Naive thymus-derived CD4-positive, alpha-beta T cell (primary cell): ENCODE data around the gene EIF2S2. TPM values are rescaled to one million over a fixed set of nuclear protein-coding genes. Genes with fewer than 3 reads are reported as not detected.
A peak's percentile ranks its signal among the peaks of the same experiment; 100 is the strongest.

ENCODE experiments used
- ATAC-seq: fragments of 150-1000 bp; cut with Tn5 transposase; 2 replicates; pipeline ENCODE4 v1.10.0; 2021; ENCODE audit warnings: mild to moderate bottlenecking, moderate library complexity
- CTCF ChIA-PET: fragments of 350-600 bp; sonication (Branson Sonifier 250); formaldehyde crosslinking; loops from one replicate; lab custom pipeline; 2021; ENCODE audit warnings: antibody characterized with exemption; lab: Charles Lee
- POLR2A ChIA-PET: fragments of 350-600 bp; sonication (Branson Sonifier 250); formaldehyde crosslinking; loops from one replicate; lab custom pipeline; 2021; ENCODE audit warnings: antibody characterized with exemption, inconsistent platforms; lab: Charles Lee
- DNase-seq, 9 donors: peaks; one replicate each; pipeline versions ENCODE4 v3.0.0 to v3.0.0-alpha.2; 2020 to 2022; ENCODE audit warnings: mixed read lengths in 1 of 9
- H3K27ac ChIP-seq: one replicate; pipeline ENCODE4 v1.7.0; 2013; ENCODE audit warnings: mild to moderate bottlenecking, low read depth, low read length, moderate library complexity
- H3K27me3 ChIP-seq, 2 donors: one replicate each; pipeline ENCODE4 v1.7.0; 2013; ENCODE audit warnings: low read length in 2 of 2, mild to moderate bottlenecking in 2 of 2, moderate library complexity in 2 of 2; ENCODE audit not compliant: control insufficient read depth in 2 of 2, insufficient read depth in 2 of 2
- H3K36me3 ChIP-seq, 3 experiments: 1 replicate in 2 of 3; 2 replicates in 1 of 3; pipeline ENCODE4 v1.7.0; 2013; ENCODE audit warnings: low read length in 3 of 3, mild to moderate bottlenecking in 3 of 3, moderate library complexity in 1 of 3; ENCODE audit not compliant: insufficient read depth in 3 of 3, control insufficient read depth in 2 of 3
- H3K4me1 ChIP-seq, 2 donors: one replicate each; pipeline ENCODE4 v1.7.0; 2013; ENCODE audit warnings: low read length in 2 of 2, mild to moderate bottlenecking in 2 of 2, moderate library complexity in 1 of 2; ENCODE audit not compliant: control insufficient read depth in 2 of 2, insufficient read depth in 2 of 2
- H3K4me3 ChIP-seq: 2 replicates; pipeline ENCODE4 v1.7.0; 2013; ENCODE audit warnings: mild to moderate bottlenecking, low read length
- H3K9me3 ChIP-seq, 3 experiments: 1 replicate in 2 of 3; 2 replicates in 1 of 3; pipeline ENCODE4 v1.7.0; 2013; ENCODE audit warnings: low read length in 3 of 3; ENCODE audit not compliant: control insufficient read depth in 2 of 3
- H3K27ac Mint-ChIP-seq, 9 donors: one replicate each; pipeline ENCODE4 v1.8.0; 2020 to 2022; ENCODE audit warnings: mixed read lengths in 9 of 9, mild to moderate bottlenecking in 8 of 9, moderate library complexity in 5 of 9, inconsistent platforms in 2 of 9
- H3K27me3 Mint-ChIP-seq, 5 donors: one replicate each; pipeline ENCODE4 v1.8.0; 2021 to 2022; ENCODE audit warnings: mixed read lengths in 5 of 5, mild to moderate bottlenecking in 1 of 5
- H3K36me3 Mint-ChIP-seq, 5 donors: one replicate each; pipeline ENCODE4 v1.8.0; 2020 to 2022; ENCODE audit warnings: mixed read lengths in 5 of 5, mild to moderate bottlenecking in 3 of 5, inconsistent platforms in 1 of 5
- H3K4me1 Mint-ChIP-seq, 7 donors: one replicate each; pipeline ENCODE4 v1.8.0; 2020 to 2022; ENCODE audit warnings: mixed read lengths in 7 of 7, mild to moderate bottlenecking in 3 of 7, inconsistent platforms in 1 of 7
- H3K4me3 Mint-ChIP-seq, 10 donors: one replicate each; pipeline ENCODE4 v1.8.0; 2020 to 2022; ENCODE audit warnings: mild to moderate bottlenecking in 10 of 10, mixed read lengths in 10 of 10, moderate library complexity in 6 of 10, inconsistent platforms in 2 of 10
- H3K9me3 Mint-ChIP-seq, 11 donors: one replicate each; pipeline ENCODE4 v1.8.0; 2020 to 2022; ENCODE audit warnings: mixed read lengths in 11 of 11, mild to moderate bottlenecking in 4 of 11, inconsistent platforms in 1 of 11, moderate library complexity in 1 of 11
- intact Hi-C, 2 donors: fragments of 100-400 bp; cut with micrococcal nuclease; formaldehyde crosslinking; loops; one replicate each; pipeline ENCODE4 v1.15.1; 2023
- polyA plus RNA-seq, 2 donors: library from polyadenylated mRNA; unstranded; fragments of 300-500 nt; fragmentation: Illumina TruSeq; gene quantifications; one replicate each; pipeline ENCODE4 v1.2.3, GENCODE V29; 2021
- total RNA-seq, 6 experiments: library from RNA in 5 of 6; stranded (reverse) in 5 of 6; gene quantifications; 1 replicate in 5 of 6; 2 replicates in 1 of 6; pipeline ENCODE4 v1.2.3 and lab custom pipeline; 2021 to 2026

Gene EIF2S2
- total and polyA plus RNA-seq, 7 experiments from 2014 or later: 16.8 to 68.4 (median 23.2) TPM

DNA sequence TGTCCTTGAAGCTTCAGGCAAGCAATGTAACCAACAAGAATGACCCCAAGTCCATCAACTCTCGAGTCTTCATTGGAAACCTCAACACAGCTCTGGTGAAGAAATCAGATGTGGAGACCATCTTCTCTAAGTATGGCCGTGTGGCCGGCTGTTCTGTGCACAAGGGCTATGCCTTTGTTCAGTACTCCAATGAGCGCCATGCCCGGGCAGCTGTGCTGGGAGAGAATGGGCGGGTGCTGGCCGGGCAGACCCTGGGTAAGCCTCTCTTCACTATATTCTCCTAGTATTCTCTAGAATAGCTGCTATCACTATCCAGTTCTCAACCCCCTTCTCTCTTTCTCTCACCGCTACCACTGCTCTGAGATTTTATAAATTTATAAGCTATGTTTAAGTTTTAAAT lies 40.0 kb downstream of the EIF2S2 start:
- H3K4me3 Mint-ChIP-seq: no peak overlapping the region
- H3K27ac ChIP-seq: no peak overlapping the region
- H3K27me3 Mint-ChIP-seq: no peaks in the 10 kb centered on the region
- H3K4me1 ChIP-seq: peaks cover 5 to 12% of the 10 kb centered on the region in 2 donors
- H3K9me3 ChIP-seq: no peaks in the 10 kb centered on the region
- no peaks in the 10 kb centered on the region for H3K9me3 Mint-ChIP-seq
- intact Hi-C loops: no loop called here
- POLR2A ChIA-PET: no interaction called here
- CTCF ChIA-PET: interaction anchor here (0.7 kb wide), 1 partner anchor 280 kb away, joined by 3 read pairs; no protein-coding TSS in a partner anchor
- DNase-seq (no peak), ATAC-seq (no peak)
- H3K36me3 ChIP-seq: peaks cover 5 to 55% (median 19%) of the 10 kb centered on the region in 3 experiments
- H3K36me3 Mint-ChIP-seq: peaks cover 0 to 20% (median 5%) of the 10 kb centered on the region in 5 donors
- no peak overlapping the region for H3K4me3 ChIP-seq
- peak overlapping the region in 2 of 9 donors; percentile 9 to 45 for H3K27ac Mint-ChIP-seq
- no peaks in the 10 kb centered on the region for H3K27me3 ChIP-seq
- H3K4me1 Mint-ChIP-seq: peaks cover 21 to 34% (median 30%) of the 10 kb centered on the region in 7 donors

DNA sequence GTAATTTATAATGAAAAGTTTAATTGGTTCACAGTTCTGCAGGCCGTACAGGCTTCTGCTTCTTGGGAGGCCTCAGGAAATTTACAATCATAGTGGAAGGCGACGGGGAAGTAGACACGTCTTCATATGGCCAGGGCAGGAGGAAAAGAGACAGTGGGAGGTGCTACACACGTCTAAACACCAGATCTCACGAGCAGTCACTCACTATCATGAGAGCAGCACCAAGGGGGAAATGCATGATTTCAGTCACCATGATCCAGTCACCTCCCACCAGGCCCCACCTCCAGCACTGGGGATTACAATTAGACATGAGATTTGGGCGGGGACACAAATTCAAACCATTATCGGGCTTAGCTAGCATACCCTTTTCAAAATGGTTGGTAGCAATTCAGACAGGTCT lies 41.2 kb downstream of the EIF2S2 start:
- CTCF ChIA-PET: interaction anchor here (1.6 to 3.8 kb wide), 3 partner anchors 64 to 212 kb away, joined by 4 to 45 read pairs (median 11); no protein-coding TSS in a partner anchor
- H3K9me3 ChIP-seq: no peaks in the 10 kb centered on the region
- H3K4me3 ChIP-seq: no peak overlapping the region
- peak overlapping the region in 1 of 9 donors; percentile 17 for H3K27ac Mint-ChIP-seq
- intact Hi-C loops: loop anchor here (1.0 to 2.0 kb wide), 5 partner anchors 58 to 614 kb away; no protein-coding TSS in a partner anchor
- H3K27me3 ChIP-seq: no peaks in the 10 kb centered on the region
- H3K27ac ChIP-seq: no peak overlapping the region
- no peak for ATAC-seq
- peaks cover 0 to 10% (median 5%) of the 10 kb centered on the region in 5 donors for H3K36me3 Mint-ChIP-seq
- H3K9me3 Mint-ChIP-seq: no peaks in the 10 kb centered on the region
- peaks cover 21 to 40% (median 30%) of the 10 kb centered on the region in 7 donors for H3K4me1 Mint-ChIP-seq
- H3K4me1 ChIP-seq: peaks cover 5 to 12% of the 10 kb centered on the region in 2 donors
- POLR2A ChIA-PET: interaction anchor here (0.7 kb wide), 2 partner anchors 329 to 804 kb away, joined by 3 read pairs; no protein-coding TSS in a partner anchor
- peaks cover 5 to 43% (median 13%) of the 10 kb centered on the region in 3 experiments for H3K36me3 ChIP-seq
- H3K4me3 Mint-ChIP-seq: no peak overlapping the region
- no peaks in the 10 kb centered on the region for H3K27me3 Mint-ChIP-seq
- DNase-seq: no peak

DNA sequence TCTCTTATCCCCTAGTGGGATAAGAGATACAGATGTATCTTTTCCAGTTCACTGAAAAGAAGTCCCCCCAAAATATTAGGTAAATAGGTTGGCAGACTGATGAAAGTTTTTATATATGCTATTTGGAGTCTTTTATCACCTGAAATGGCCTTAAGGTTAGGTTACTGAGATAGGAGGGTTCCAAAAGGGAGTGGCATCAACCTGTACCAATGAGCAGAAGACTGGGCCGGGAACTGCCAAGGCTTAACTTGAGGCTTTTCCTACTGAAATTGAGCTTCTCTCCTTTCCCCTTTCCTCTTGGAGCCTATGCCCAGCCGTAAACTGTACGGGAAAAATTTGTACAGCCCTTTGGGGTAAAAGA lies 42.0 kb downstream of the EIF2S2 start:
- Mint-ChIP-seq H3K36me3 (peaks cover 0 to 8% (median 5%) of the 10 kb centered on the region in 5 donors), H3K27ac (peak overlapping the region in 6 of 9 donors; percentile 10 to 81 (median 40)), H3K4me1 (peaks cover 25 to 46% (median 36%) of the 10 kb centered on the region in 7 donors), H3K9me3 (no peaks in the 10 kb centered on the region), H3K27me3 (no peaks in the 10 kb centered on the region), H3K4me3 (no peak overlapping the region)
- intact Hi-C loops: loop anchor here (1.0 to 2.0 kb wide), 5 partner anchors 59 to 613 kb away; no protein-coding TSS in a partner anchor
- H3K27ac ChIP-seq: no peak overlapping the region
- H3K4me3 ChIP-seq: no peak overlapping the region
- DNase-seq (no peak), ATAC-seq (no peak)
- H3K36me3 ChIP-seq: peaks cover under 1 to 42% (median 7%) of the 10 kb centered on the region in 3 experiments
- ChIA-PET POLR2A (interaction anchor here (0.7 to 1.1 kb wide), 2 partner anchors 30 to 803 kb away, joined by 3 read pairs; no protein-coding TSS in a partner anchor), CTCF (interaction anchor here (0.8 to 3.8 kb wide), 6 partner anchors 42 to 277 kb away, joined by 3 to 45 read pairs (median 7); partner anchors contain the start of gene EIF2S2)
- H3K4me1 ChIP-seq: peaks cover 5 to 12% of the 10 kb centered on the region in 2 donors
- H3K9me3 ChIP-seq: no peaks in the 10 kb centered on the region
- no peaks in the 10 kb centered on the region for H3K27me3 ChIP-seq

DNA sequence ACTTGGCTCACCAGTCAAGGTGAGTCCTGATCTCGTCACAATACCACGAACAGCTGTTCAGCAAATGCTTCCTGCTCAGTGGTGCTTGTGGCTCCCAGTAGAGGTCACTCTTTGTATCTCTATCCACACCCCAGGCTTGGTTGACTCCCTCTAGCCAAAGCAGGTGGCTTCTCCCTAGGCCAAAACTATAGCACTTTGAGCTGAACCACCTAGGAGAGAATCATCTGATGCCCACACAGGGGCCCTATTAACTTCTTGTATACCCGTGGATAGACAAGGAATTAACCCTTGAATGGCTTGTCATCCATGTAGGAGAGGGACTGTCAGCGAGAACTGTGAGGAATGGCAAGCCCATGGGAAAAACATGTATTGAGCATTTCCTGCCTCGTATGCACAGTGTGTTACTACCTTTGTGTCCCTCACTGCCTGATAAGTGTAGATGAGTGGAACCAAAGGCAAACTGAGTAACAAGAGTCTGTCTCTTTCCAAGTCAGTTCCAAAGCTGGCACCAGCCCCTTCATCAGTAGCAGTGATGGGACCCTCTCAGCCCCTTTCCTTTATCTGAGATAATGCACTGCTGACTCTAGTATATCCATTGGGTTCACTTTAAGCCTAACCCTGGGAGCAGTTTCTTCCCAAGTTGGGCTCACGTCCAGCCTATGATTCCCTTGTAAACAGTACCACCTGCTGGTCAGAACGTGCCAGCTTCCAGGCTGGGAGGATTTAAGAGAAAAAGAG lies 42.5 kb downstream of the EIF2S2 start:
- DNase-seq: peak in 8 of 9 donors; percentile 30 to 64 (median 53)
- no peak overlapping the region for H3K4me3 Mint-ChIP-seq
- intact Hi-C loops: loop anchor here (1.0 to 5.0 kb wide), 12 partner anchors 33 to 612 kb away; partner anchors contain the start of genes ACTL10 (in 1 of the 2) and RALY (in 1 of the 2)
- H3K4me1 ChIP-seq: peaks cover 5 to 12% of the 10 kb centered on the region in 2 donors
- H3K9me3 ChIP-seq: no peaks in the 10 kb centered on the region
- H3K27me3 ChIP-seq: no peaks in the 10 kb centered on the region
- no peaks in the 10 kb centered on the region for H3K9me3 Mint-ChIP-seq
- peaks cover 0 to 39% (median 7%) of the 10 kb centered on the region in 3 experiments for H3K36me3 ChIP-seq
- peaks cover 29 to 51% (median 38%) of the 10 kb centered on the region in 7 donors for H3K4me1 Mint-ChIP-seq
- H3K27ac Mint-ChIP-seq: peak overlapping the region in 7 of 9 donors; percentile 10 to 81 (median 41)
- peaks cover 0 to 8% (median 5%) of the 10 kb centered on the region in 5 donors for H3K36me3 Mint-ChIP-seq
- H3K27ac ChIP-seq: peak overlapping the region; percentile 22
- peak; percentile 90 for ATAC-seq
- ChIA-PET CTCF (interaction anchor here (0.7 to 3.8 kb wide), 13 partner anchors 10 to 277 kb away, joined by 3 to 45 read pairs (median 5); partner anchors contain the start of gene EIF2S2), POLR2A (interaction anchor here (0.5 to 2.0 kb wide), 4 partner anchors 30 to 76 kb away, joined by 3 to 12 read pairs (median 3); partner anchors contain the start of gene RALY)
- H3K27me3 Mint-ChIP-seq: no peaks in the 10 kb centered on the region
- H3K4me3 ChIP-seq: no peak overlapping the region

DNA sequence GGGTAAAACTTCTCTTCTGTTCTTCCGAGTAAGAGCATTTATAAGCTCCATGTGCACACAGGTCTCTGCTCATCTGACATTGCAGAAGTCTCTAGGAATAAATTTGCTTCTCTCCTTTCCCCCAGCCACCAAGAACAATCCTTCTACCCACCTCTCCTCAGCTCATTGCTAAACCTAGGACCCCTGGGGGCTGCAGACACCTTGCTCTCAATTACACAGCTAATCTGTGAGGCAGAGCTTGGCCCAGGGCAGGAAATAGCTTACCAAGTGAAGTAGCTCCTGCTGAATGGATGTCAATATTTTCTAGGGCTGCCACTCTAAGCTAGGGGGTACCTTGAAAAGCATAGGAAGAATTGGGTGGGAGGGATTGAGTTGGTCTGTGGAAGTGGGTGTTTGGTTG lies 44.0 kb downstream of the EIF2S2 start:
- DNase-seq (no peak), ATAC-seq (no peak)
- peaks cover 0 to 32% (median 3%) of the 10 kb centered on the region in 3 experiments for H3K36me3 ChIP-seq
- H3K27me3 ChIP-seq: no peaks in the 10 kb centered on the region
- H3K4me1 ChIP-seq: peaks cover 5 to 12% of the 10 kb centered on the region in 2 donors
- ChIA-PET POLR2A (interaction anchor here (0.6 to 2.0 kb wide), 4 partner anchors 16 to 373 kb away, joined by 3 to 12 read pairs (median 4); partner anchors contain the start of gene RALY), CTCF (interaction anchor here (0.5 to 3.8 kb wide), 9 partner anchors 8 to 244 kb away, joined by 3 to 45 read pairs (median 7); partner anchors contain the start of gene RALY)
- peak overlapping the region; percentile 11 to 81 (median 67) for H3K27ac Mint-ChIP-seq
- H3K27me3 Mint-ChIP-seq: no peaks in the 10 kb centered on the region
- H3K4me3 ChIP-seq: no peak overlapping the region
- H3K36me3 Mint-ChIP-seq: peaks cover 0 to 5% (median 4%) of the 10 kb centered on the region in 5 donors
- peak overlapping the region in 1 of 10 donors; percentile 5 for H3K4me3 Mint-ChIP-seq
- no peaks in the 10 kb centered on the region for H3K9me3 ChIP-seq
- H3K9me3 Mint-ChIP-seq: no peaks in the 10 kb centered on the region
- peak overlapping the region; percentile 37 for H3K27ac ChIP-seq
- H3K4me1 Mint-ChIP-seq: peaks cover 27 to 66% (median 52%) of the 10 kb centered on the region in 7 donors
- intact Hi-C loops: loop anchor here (2.0 to 5.0 kb wide), 3 partner anchors 31 to 401 kb away; partner anchors contain the start of gene ACTL10 (in 1 of the 2)
